Panc1 (cell line): ENCODE measurements around the gene ALOXE3. TPM values are rescaled to one million over a fixed set of nuclear protein-coding genes. Genes with fewer than 3 reads are reported as not detected.

Source experiments
- ATAC-seq: fragments of 200-7000 bp; cut with Tn5 transposase; 2 replicates; pipeline ENCODE4 v1.9.1; 2020; ENCODE audit warnings: mild to moderate bottlenecking, moderate library complexity
- BruUV-seq: library from RNA; stranded (reverse); fragments of 400-500 nt; replicated peaks from 2 replicates; lab custom pipeline; 2021; lab: Mats Ljungman, UMichigan
- CTCF ChIA-PET: fragments of 300-600 bp; sonication (Branson Sonifier 250); formaldehyde crosslinking; loops from one replicate; lab custom pipeline; 2022; ENCODE audit warnings: antibody characterized with exemption; lab: Charles Lee
- POLR2A ChIA-PET: fragments of 300-600 bp; sonication (Branson Sonifier 250); formaldehyde crosslinking; loops from one replicate; lab custom pipeline; 2022; ENCODE audit warnings: antibody characterized with exemption; lab: Charles Lee
- DNase-seq: peaks from one replicate; pipeline ENCODE4 v3.0.0-alpha.2; 2010; ENCODE audit warnings: low read depth, low spot score
- H3K27ac ChIP-seq: 2 replicates; pipeline ENCODE4 v1.5.1; 2011; ENCODE audit warnings: mild to moderate bottlenecking, low read length, inconsistent platforms
- H3K27me3 ChIP-seq: fragments of 200-500 bp; sonication (Bioruptor generic); 2 replicates; pipeline ENCODE4 v1.6.0; 2014; ENCODE audit warnings: low read length, inconsistent platforms; ENCODE audit not compliant: control insufficient read depth, insufficient read depth
- H3K36me3 ChIP-seq: fragments of 200-500 bp; sonication (Bioruptor generic); 2 replicates; pipeline ENCODE4 v1.5.1; 2014; ENCODE audit warnings: inconsistent platforms, mild to moderate bottlenecking, low read length, moderate library complexity; ENCODE audit not compliant: control insufficient read depth, insufficient read depth
- H3K4me1 ChIP-seq: 2 replicates; pipeline ENCODE4 v1.5.1; 2011; ENCODE audit warnings: inconsistent platforms, mild to moderate bottlenecking, low read length, moderate library complexity; ENCODE audit not compliant: control insufficient read depth, insufficient read depth
- H3K4me3 ChIP-seq, 2 experiments: 2 replicates each; pipeline ENCODE4 v1.5.1; 2011 to 2012; ENCODE audit warnings: low read depth in 2 of 2, low read length in 2 of 2, mild to moderate bottlenecking in 2 of 2, inconsistent platforms in 1 of 2, moderate library complexity in 1 of 2
- H3K9me3 ChIP-seq: fragments of 200-500 bp; sonication (Bioruptor generic); 2 replicates; pipeline ENCODE4 v1.5.1; 2014; ENCODE audit warnings: low read depth, mild to moderate bottlenecking, inconsistent platforms, low read length, moderate library complexity; ENCODE audit not compliant: control insufficient read depth, insufficient read depth
- CTCF ChIP-seq: fragments of 450-650 bp; IDR thresholded peaks from 2 replicates; pipeline ENCODE4 v1.5.1; 2017; ENCODE audit warnings: mild to moderate bottlenecking
- POLR2AphosphoS5 ChIP-seq: IDR thresholded peaks from 2 replicates; pipeline ENCODE4 v1.6.1; 2012; ENCODE audit warnings: mild to moderate bottlenecking, low read depth, low read length, moderate library complexity
- REST ChIP-seq, 2 experiments: IDR thresholded peaks; 2 replicates each; pipeline ENCODE4 v1.6.1; 2011 to 2012; ENCODE audit warnings: low read depth in 2 of 2, control low read depth in 1 of 2, low read length in 1 of 2, mild to moderate bottlenecking in 1 of 2, moderate library complexity in 1 of 2; ENCODE audit not compliant: insufficient read depth in 1 of 2
- SIN3A ChIP-seq: IDR thresholded peaks from 2 replicates; pipeline ENCODE4 v1.6.1; 2012; ENCODE audit warnings: low read depth, mild to moderate bottlenecking, low read length, moderate library complexity, borderline replicate concordance; ENCODE audit not compliant: insufficient read depth
- TCF7L2 ChIP-seq: IDR thresholded peaks from 2 replicates; pipeline ENCODE4 v1.6.1; 2011; ENCODE audit warnings: mild to moderate bottlenecking, low read depth, low read length, inconsistent platforms
- in situ Hi-C: cut with HindIII; loops from 2 replicates; pipeline ENCODE4 v1.10.0; 2016; ENCODE audit warnings: low sequenced_read_pairs, low pct_unique_long_range_greater_than_20kb
- intact Hi-C: fragments of 100-400 bp; cut with micrococcal nuclease; formaldehyde crosslinking; loops from one replicate; pipeline ENCODE4 v1.10.0; 2022; ENCODE audit not compliant: unreplicated experiment
- total RNA-seq: library from RNA; stranded (reverse); gene quantifications from one replicate; pipeline ENCODE4 v1.2.1, GENCODE V29; 2021; ENCODE audit not compliant: unreplicated experiment

ALOXE3 gene
- total RNA-seq, 1 experiment from 2014 or later = 0.46 TPM

- Histone ChIP-seq H3K4me1 (no peaks in the 10 kb centered on the region; the same call in 1 of the 2 replicates), H3K36me3 (no peaks in the 10 kb centered on the region; the same call in 1 of the 2 replicates), H3K27ac (no peak overlapping the region), H3K4me3 (peak overlapping the region; percentile 16 to 38), H3K27me3 (no peaks in the 10 kb centered on the region; the same call in 1 of the 2 replicates), H3K9me3 (no peaks in the 10 kb centered on the region)
- intact Hi-C loops (no loop called here), in situ Hi-C loops (no loop called here)
- DNase-seq = peak; percentile 47
- ATAC-seq = peak; percentile 90
- no peak for TF ChIP-seq REST (IDR thresholded peaks at IDR 0.05; ENCODE audit: insufficient read depth in 1 of 2, low read depth in 2 of 2, low read length in 1 of 2)
- no peak for TF ChIP-seq SIN3A
- TF ChIP-seq CTCF = peak; percentile 97
- TF ChIP-seq POLR2AphosphoS5 = no peak
- CTCF ChIA-PET = interaction anchor here (0.5 to 1.7 kb wide), 8 partner anchors 9 to 365 kb away, joined by 3 to 10 read pairs (median 4); no protein-coding TSS in a partner anchor
- no TSS peak for BruUV-seq
- POLR2A ChIA-PET = interaction anchor here (0.6 kb wide), 2 partner anchors 143 to 238 kb away, joined by 5 to 7 read pairs; no protein-coding TSS in a partner anchor
These were observed 44.5 kb downstream of the ALOXE3 start for GRCh38 chr17:8073627-8074484.

- Histone ChIP-seq H3K4me1 (no peaks in the 10 kb centered on the region; the same call in 1 of the 2 replicates), H3K4me3 (no peak overlapping the region), H3K36me3 (no peaks in the 10 kb centered on the region; the same call in 1 of the 2 replicates), H3K27me3 (no peaks in the 10 kb centered on the region; the same call in 1 of the 2 replicates), H3K27ac (no peak overlapping the region), H3K9me3 (no peaks in the 10 kb centered on the region)
- in situ Hi-C loops (no loop called here), intact Hi-C loops (no loop called here)
- ATAC-seq = no peak
- TF ChIP-seq POLR2AphosphoS5 = no peak
- no peak for TF ChIP-seq CTCF
- no peak for TF ChIP-seq TCF7L2
- TF ChIP-seq SIN3A = no peak
- TF ChIP-seq REST (IDR thresholded peaks at IDR 0.05; ENCODE audit: insufficient read depth in 1 of 2, low read depth in 2 of 2, low read length in 1 of 2) = no peak
- ChIA-PET POLR2A (no interaction called here), CTCF (interaction anchor here (0.7 to 1.7 kb wide), 3 partner anchors 8 to 46 kb away, joined by 3 to 7 read pairs (median 5); no protein-coding TSS in a partner anchor)
- no peak for DNase-seq
- no TSS peak for BruUV-seq
These were observed 45.4 kb downstream of the ALOXE3 start for GRCh38 chr17:8072729-8073461.
